HG02840 (cell line): Measurements from ENCODE around the gene DTX3.

Experiments
- ATAC-seq: cut with Tn5 transposase; IDR thresholded peaks from one replicate; pipeline ENCODE4 v1.9.1; 2021; ENCODE audit warnings: mild to moderate bottlenecking, moderate library complexity, moderate number of reproducible peaks; ENCODE audit not compliant: unreplicated experiment, low FRiP score

DTX3 gene

DNA sequence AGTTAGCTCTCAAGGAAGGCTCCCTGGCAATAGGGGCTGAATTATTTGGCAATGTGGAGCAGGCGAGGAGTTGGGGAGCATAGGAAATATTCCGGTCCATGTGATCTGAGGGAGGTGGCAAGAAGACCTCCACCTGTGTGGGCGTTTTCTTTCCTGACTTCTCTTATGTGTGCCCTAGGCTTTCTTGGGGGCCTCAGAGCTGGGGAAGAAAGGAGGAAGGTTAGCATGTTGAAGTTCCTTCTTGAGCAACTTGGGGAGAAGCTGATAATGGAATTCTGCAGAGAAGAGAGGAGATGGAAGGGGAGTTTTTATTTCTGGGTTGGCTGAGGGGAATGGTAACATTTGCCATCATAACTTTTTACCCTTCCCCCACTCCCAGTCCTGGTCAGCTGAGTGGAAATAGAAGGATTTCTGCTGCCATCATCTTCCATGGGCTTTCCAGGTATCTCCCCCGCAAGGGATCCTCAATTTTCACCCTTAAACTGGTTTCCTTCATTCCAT is 1.2 kb downstream of the DTX3 start:
- ATAC-seq: no peak

DNA sequence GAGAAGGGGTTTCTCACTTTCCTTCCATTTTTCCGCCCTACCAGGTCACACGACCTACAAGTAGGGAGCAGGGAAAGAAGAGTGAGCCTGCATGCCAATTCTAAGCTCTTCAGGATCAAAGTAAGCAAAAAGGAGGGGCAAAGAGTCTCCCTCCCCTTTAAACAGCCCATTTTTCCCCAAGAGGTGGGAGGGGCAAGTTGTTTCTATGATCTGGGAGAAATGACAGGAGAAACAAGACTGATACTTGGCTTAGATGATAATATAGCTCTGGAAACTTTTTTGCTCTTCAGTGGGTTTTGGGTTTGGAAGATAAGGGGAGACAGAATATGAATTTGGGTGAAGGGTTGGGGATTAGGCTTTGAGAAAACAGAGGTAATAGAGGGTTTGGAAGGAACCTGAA is 1.8 kb downstream of the DTX3 start:
- no peak for ATAC-seq

DNA sequence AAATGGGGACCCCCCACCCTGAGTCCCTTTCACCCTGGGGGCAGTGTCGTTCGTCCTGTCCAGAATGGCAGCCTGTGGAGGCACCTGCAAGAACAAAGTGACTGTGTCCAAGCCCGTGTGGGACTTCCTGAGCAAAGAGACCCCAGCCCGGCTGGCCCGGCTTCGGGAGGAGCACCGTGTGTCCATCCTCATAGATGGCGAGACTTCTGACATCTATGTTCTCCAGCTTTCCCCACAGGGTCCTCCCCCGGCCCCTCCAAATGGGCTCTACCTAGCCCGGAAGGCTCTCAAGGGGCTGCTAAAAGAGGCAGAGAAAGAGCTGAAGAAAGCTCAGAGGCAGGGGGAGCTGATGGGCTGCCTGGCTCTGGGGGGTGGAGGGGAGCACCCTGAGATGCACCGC is 2.2 kb downstream of the DTX3 start:
- no peak for ATAC-seq

DNA sequence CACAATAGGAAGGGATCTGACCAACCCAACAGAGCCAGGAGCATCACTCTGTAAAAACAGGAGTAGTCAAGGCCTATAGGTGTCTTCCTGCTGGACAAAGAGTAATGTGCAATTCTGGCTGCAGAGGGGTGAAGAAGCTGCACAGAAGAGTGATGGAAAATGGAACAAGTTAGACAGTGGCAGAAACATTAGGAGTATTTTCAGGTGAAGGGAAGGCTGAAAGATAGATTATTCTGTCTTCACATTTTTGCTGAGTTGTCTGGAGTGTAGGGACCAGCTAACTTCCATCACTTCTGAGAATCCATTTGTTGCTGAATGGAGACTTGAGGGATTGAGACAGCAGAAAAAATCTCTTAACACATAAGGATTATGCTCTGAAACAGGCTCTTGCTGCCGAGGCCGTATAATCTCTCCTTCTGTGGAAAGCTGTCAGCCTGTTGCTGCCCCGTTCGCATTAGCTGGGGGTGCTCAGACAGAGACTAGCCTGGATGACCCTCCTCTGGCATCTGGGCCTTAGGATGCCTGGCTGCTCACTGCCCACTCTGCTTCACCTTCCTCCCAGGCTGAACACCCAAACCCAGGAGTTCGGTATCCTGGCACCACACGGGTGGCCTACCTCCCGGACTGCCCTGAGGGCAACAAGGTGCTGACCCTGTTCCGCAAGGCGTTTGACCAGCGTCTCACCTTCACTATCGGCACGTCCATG is 3.5 kb downstream of the DTX3 start:
- ATAC-seq: no peak

DNA sequence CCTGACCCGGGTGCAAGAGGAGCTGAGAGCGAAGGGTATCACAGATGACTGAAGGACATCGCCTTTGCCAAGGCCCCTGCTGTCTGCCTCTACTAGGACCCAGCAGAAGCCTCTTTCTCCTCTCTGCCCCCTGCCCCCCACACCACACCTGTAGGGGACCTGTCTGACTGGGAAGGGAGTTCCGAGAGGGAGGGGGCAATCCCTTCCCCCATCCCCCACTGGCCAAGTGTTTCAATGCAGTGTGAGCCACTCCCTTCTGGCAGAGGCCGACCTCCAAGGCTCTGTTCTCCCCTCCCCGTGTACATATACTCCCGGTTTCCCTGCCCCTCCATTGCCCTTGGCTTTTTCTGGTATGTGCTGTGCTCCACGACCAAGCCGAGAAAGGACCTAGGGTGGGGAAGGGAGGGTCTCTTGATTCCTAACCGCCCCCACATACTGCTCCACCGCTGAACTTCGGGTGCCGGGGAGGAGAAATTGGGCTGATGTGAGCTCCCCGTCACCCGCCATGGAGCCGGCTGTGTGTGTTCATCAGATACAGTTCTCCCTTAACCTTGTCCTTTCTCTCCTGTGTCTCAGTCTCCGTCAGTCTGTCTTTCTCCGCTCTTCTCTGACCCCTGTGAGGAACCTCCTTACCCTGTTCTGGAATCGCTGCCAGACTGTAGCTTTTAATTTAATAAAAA is 4.6 kb downstream of the DTX3 start:
- ATAC-seq: no peak

DNA sequence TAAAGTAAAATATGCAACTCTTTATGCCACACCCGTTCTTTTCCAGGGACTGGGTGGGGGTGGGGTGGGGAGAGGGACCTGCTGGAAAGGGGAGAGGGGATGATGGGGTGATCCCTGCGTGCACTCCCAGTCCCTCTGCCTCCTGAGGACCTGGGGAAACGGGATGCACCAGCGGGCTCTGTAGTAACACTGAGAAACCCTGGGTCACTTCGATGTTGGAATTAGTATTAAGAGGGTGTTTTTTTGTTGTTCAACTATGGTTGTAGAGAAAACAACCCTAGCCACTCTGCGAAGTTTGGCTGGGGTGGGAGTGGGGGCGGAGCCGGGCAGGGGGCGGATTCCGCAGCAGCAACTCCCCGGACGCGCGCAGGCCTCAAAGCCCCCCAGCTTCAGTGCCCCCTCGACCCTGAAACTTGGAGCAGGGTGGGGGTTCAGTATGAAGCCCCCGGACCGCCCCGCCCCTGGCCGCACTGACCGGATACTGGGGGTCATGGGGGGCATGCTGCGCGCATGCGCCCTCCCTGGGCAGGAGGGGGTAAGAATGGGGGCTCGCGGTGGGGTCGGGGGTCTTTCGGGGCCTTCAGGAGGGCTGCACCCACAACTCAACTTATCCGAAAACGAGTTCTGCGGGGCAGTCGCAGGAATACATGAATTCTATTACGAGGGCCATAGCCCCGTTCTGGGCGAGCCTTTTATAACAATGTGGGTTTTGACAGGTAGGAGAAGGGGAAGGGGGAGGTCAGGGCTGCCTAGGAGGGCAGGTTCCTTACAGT is 5.3 kb downstream of the DTX3 start:
- ATAC-seq: no peak

DNA sequence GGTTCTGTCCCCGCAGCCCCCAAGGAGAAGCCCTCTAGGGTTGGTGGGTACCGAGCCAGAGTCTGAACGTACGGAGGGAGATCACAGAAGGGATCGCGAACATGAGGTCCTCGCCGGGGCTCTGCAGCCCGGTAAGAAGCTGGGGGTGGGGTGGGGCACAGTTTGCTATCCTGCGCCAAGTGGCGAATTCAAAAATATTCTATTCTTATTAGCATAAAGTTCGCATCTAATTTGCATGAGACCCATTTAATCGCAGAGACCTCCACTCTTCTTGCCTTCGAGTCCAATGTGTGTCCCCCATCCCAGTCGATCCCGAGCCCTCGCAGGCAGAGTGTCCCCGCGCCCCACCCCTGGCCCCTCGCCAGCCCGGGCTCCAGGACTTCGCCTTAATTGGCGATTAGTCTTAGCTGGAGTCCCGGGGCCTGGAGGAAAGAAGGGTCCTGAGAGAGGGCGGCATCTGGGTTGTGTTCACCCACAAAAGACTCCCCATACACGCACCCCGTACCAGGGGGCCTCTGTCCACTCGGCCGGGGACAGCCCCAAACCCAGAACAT is 6.0 kb downstream of the DTX3 start:
- ATAC-seq: no peak

DNA sequence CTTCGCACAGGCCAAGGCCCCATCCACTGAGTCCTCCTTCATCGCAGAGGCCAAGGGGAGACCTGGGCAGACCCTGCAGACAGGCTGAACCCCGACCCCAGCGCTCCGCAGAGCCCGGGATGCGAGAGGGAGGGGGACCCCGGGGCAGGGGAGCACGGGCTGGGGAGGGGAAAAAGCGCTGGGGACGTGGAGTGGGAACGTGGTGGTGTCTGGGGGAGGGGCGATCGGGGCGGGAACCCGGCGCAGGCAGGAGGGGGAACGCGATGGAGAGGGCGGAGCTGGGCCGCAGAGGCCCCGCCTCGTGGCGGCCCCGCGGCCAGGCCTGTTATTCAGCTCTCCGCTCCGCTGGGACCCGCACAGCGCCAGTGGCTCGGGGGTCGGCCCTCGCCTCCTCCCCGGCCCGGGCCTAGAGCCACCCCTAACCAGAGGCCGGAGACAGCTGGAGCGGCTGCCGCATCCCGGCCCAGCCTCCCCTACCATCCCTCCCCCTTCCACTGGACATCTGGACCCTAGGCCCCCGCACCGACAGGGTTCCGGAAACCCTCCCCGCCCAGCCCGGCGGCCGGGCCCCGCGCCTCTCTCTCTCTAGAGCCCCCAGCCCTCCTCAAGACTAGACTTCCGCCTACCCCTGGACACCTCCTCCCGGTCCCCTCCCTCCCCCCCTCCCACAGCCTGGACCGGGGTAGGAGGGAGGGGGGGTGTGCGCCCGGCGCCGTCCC is 6.6 kb downstream of the DTX3 start, which contains the start of gene ARHGEF25:
Gene ARHGEF25 (plus strand): TSS at position 328 of the 719 bp plus-strand sequence. CDS start 460 bp downstream, outside the sequence.
- no peak for ATAC-seq

DNA sequence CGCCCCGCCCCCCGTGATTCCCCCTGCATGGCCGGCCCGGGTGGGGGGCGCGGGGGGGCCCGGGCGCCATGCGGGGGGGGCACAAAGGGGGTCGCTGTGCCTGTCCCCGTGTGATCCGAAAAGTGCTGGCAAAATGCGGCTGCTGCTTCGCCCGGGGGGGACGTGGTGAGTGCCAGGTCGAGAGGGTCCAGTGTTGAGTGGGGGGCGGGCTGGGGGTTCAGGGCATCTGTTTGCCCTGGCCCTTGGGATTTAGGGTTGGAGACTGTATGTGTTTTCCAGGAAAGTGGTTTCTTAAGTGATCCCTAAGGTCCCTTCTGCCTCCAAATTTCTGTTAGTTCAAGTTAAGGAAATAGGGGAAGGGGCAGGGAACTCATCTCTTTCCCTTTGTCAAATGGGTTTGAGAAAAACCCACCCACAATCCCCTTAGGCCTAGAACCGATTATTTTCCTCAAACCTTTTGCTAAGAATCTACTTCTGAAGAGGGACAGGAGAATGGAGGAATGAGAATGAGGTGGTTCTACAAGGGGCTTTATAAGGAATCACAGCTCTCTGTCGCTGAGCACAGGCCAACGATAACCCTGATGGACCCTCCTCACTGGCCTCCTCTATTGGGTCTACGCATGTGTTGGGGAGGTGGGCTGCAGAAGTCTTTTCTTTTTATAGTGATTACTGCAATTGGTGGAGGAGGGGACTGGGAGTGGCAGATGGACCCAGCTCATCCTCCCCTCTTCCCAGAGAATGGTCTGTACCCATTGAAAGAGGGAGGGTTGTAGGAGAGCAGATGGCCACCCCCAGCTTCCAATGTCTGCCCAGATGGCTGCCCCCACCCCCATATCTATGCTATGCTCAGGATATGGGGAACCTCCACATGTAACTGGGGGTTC is 7.4 kb downstream of the DTX3 start:
- no peak for ATAC-seq

DNA sequence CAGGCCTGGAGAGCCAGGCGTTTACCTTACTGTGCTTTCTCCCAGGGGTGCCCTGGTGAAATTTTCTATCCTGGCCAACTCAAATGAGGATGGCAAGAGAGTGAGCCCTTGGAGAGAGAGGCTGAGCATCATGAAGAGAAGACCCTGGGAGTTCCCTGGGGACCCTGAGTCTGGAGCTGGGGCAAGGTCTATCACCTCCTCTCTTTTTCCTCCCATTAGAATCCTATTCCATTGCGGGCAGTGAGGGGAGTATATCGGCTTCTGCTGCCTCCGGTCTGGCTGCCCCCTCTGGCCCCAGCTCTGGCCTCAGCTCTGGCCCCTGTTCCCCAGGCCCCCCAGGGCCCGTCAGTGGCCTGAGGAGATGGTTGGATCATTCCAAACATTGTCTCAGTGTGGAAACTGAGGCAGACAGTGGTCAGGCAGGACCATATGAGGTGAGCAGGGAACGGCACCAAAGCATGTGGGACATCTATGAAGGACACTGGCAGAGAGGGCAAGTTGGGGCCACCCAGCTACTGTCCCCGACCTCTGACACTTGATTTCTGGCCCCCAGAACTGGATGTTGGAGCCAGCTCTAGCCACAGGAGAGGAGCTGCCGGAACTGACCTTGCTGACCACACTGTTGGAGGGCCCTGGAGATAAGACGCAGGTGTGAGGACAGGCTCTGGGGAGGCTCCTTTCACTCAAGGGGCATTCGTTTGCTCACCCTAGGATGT is 8.2 kb downstream of the DTX3 start:
- ATAC-seq: no peak

DNA sequence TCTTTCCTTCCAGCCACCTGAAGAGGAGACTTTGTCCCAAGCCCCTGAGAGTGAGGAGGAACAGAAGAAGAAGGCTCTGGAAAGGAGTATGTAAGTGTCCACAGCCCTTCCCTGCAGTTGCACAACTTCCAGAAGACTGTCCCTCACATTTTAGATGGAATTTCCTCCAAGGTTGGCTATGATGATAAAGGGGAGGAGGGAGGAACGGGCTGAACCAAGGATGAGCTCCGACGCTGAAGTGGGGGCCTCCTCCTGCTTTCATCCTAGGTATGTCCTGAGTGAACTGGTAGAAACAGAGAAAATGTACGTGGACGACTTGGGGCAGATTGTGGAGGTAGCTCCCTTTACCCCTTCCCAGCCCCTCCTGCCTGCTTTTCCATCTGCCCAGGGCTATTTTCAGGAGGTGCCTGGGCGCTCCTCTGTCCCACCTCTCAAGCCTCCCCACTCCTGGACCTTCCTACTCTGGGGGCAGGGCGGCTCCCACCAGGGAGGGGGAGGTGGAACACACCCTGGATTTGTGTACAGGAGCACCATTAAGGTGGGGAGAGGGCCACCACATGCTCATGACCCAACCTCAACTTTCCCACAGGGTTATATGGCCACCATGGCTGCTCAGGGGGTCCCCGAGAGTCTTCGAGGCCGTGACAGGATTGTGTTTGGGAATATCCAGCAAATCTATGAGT is 8.9 kb downstream of the DTX3 start:
- ATAC-seq: no peak

DNA sequence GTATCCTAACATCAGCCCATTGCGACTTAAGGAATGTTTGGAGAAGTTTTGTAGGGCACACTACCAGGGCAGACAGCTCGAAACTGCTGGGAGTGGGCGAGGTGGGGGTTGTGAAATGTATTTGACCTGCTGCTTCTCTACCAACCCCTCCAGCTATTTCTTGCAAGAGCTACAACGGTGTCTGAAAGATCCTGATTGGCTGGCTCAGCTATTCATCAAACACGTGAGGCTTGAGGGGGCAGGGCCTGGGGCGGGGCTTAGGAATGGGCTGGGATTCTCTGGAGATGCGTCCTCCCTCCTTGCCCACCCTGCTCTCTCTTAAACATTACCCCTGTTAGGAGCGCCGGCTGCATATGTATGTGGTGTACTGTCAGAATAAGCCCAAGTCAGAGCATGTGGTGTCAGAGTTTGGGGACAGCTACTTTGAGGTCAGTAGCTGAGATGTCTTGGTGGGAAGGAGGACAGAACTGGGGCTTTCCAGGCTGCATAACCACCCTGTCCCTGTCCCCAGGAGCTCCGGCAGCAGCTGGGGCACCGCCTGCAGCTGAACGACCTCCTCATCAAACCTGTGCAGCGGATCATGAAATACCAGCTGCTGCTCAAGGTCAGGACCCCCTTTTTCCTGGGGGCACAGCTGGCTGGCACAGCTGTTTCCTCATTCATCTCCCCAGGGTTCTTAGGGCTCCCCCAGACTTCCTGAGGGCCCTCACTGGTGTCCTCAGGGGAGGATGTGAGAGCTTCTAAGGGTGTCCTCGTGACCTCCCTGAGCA is 9.7 kb downstream of the DTX3 start:
- peak; percentile 48 for ATAC-seq

DNA sequence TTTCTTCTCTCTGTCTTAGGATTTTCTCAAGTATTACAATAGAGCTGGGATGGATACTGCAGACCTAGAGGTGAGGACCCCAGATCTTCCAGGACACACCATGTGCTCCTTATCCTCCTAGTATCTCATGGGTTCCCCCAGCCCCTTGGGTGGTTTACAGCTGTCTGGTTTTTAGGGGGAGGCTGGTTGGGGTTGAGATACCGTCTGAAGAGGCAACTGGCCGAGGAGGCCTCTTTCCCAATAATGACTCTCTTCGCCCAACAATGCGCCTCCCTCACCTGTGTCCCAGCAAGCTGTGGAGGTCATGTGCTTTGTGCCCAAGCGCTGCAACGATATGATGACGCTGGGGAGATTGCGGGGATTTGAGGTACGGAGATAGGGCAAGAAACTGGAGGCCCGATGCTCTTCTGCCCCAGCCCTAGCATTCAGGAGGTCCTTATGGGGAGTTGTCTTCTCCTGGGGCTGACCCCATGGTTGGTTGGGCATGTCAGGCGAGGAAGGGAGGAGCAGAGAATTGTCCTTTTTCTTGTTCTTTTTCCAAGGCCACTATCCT is 10.4 kb downstream of the DTX3 start:
- ATAC-seq: no peak

DNA sequence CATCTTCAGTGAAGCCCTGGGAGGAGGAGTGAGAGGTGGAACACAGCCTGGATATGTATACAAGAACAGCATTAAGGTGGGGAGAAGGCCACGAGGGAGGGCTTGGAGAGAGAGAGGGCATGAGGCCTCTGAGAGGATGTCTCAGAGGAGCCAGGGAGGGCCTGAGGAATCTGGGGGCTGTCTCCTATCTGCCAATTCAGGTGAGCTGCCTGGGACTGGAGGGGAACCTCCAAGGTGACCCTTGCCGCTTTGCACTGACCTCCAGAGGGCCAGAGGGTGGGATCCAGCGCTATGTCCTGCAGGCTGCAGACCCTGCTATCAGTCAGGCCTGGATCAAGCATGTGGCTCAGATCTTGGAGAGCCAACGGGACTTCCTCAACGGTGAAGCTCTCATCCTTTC is 11.0 kb downstream of the DTX3 start:
- ATAC-seq: no peak

DNA sequence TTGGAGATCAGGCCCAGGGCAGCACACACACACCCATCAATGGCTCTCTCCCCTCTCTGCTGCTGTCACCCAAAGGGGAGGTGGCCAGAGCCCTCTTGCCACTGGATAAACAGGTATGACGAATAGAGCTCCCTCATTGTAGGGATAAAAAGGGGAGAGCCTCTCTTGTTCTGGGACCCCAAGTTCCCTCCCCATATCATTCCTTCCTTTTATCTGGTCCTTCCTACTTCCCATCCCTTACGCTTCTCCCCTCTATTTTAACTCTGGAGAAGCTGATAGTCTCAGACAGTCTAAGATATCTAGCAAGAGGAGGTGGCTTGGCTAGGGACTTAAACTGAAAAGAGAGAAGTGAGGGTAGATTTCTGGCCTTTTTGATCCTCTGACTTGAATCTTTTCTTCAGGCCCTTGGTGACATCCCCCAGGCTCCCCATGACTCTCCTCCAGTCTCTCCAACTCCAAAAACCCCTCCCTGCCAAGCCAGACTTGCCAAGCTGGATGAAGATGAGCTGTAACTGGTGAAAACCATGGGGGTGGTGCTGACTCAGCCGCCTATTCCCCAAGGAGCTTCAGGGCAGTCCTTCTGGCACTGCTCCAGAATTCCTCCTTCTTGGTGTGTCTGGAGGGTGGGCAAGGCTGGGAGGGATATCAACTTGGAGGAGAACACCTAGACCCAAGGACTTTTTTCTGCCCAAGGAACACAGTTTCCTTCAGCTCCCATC is 11.9 kb downstream of the DTX3 start:
- no peak for ATAC-seq

DNA sequence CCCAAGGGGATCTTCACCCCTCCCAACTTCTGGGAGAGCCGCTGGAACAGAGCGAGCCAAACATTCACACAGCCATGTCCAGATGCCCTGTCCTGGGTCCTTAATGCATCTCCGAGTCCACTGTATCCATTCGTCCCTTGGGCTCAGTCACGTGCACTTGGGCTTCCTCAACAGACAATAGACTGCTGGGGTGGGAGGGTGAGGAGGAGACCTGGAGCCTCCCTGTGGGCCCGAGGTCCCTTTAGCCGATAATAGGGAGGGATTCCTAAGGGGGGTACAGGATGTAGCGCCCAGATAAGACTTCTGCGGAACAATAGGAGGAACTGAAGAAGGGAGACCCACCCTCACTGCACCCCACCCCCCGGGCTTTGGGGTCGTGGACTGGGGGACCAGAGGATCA is 13.3 kb downstream of the DTX3 start:
- no peak for ATAC-seq
